Keratinocyte (primary cell): ENCODE measurements around the gene DCAF8. TPM values are rescaled to one million over a fixed set of nuclear protein-coding genes. Genes with fewer than 3 reads are reported as not detected.

Experiments used
- DNase-seq: peaks from one replicate; pipeline ENCODE4 v3.0.0-alpha.2; 2011; ENCODE audit warnings: low read depth, missing footprints, low spot score
- FAIRE-seq: peaks from 2 replicates; lab custom pipeline; 2011; peaks lifted over from hg19 to GRCh38; lab: Jason Lieb, UNC
- H2AFZ ChIP-seq: 2 replicates; pipeline ENCODE4 v1.6.0; 2012; ENCODE audit warnings: low read length, control low read depth, inconsistent platforms; ENCODE audit not compliant: control insufficient read depth
- H3K27ac ChIP-seq: 2 replicates; pipeline ENCODE4 v1.5.1; 2011; ENCODE audit warnings: low read length; ENCODE audit not compliant: control insufficient read depth, insufficient read depth
- H3K27me3 ChIP-seq: 3 replicates; pipeline ENCODE4 v1.6.0; 2011; ENCODE audit warnings: low read length; ENCODE audit not compliant: control insufficient read depth, insufficient read depth; ENCODE audit errors: extremely low read depth
- H3K36me3 ChIP-seq, 2 experiments: 2 replicates in 1 of 2; 3 replicates in 1 of 2; pipeline ENCODE4 v1.5.1; 2011; ENCODE audit warnings: low read length in 2 of 2, mild to moderate bottlenecking in 1 of 2; ENCODE audit not compliant: control insufficient read depth in 2 of 2, insufficient read depth in 2 of 2; ENCODE audit errors: extremely low read depth in 1 of 2
- H3K4me1 ChIP-seq: 3 replicates; pipeline ENCODE4 v1.5.1; 2011; ENCODE audit warnings: low read length; ENCODE audit not compliant: control insufficient read depth, insufficient read depth; ENCODE audit errors: extremely low read depth
- H3K4me2 ChIP-seq: 3 replicates; pipeline ENCODE4 v1.6.0; 2011; ENCODE audit warnings: low read depth, low read length; ENCODE audit not compliant: control insufficient read depth, insufficient read depth; ENCODE audit errors: extremely low read depth
- H3K4me3 ChIP-seq, 3 experiments: fragments of 200-600 bp in 1 of 3; sonication (generic) in 1 of 3; 2 replicates in 2 of 3; 3 replicates in 1 of 3; pipeline ENCODE4 v1.5.1; 2011 to 2016; ENCODE audit warnings: low read length in 3 of 3, mild to moderate bottlenecking in 3 of 3, control low read depth in 2 of 3, inconsistent platforms in 1 of 3, low read depth in 1 of 3, mixed read lengths in 1 of 3, mixed run types in 1 of 3, moderate library complexity in 1 of 3; ENCODE audit not compliant: control insufficient read depth in 2 of 3, insufficient read depth in 2 of 3; ENCODE audit errors: extremely low read depth in 1 of 3
- H3K79me2 ChIP-seq: 2 replicates; pipeline ENCODE4 v1.6.0; 2012; ENCODE audit warnings: low read length; ENCODE audit not compliant: control insufficient read depth, insufficient read depth
- H3K9ac ChIP-seq: 3 replicates; pipeline ENCODE4 v1.6.0; 2011; ENCODE audit warnings: low read length; ENCODE audit not compliant: control insufficient read depth, insufficient read depth; ENCODE audit errors: extremely low read depth
- H3K9me1 ChIP-seq: 3 replicates; pipeline ENCODE4 v1.6.0; 2011; ENCODE audit warnings: low read length; ENCODE audit not compliant: control insufficient read depth, insufficient read depth; ENCODE audit errors: extremely low read depth
- H3K9me3 ChIP-seq: 2 replicates; pipeline ENCODE4 v1.5.1; 2012; ENCODE audit warnings: low read depth, low read length; ENCODE audit not compliant: control insufficient read depth
- H4K20me1 ChIP-seq: 3 replicates; pipeline ENCODE4 v1.6.0; 2011; ENCODE audit warnings: low read length; ENCODE audit not compliant: control insufficient read depth, insufficient read depth; ENCODE audit errors: extremely low read depth
- EZH2 ChIP-seq: IDR thresholded peaks from one replicate; pipeline ENCODE4 v1.6.1; 2012; ENCODE audit warnings: inconsistent platforms, mild to moderate bottlenecking, low read length, moderate library complexity
- dilution Hi-C: fragments of 300-500 bp; cut with MboI; formaldehyde crosslinking; loops from one replicate; pipeline ENCODE4 v1.7.0; 2020; ENCODE audit warnings: low sequenced_read_pairs; ENCODE audit not compliant: extremely low pct_ligation_motif_present
- polyA plus RNA-seq, 5 experiments: library from polyadenylated mRNA; depleted of rRNA in 3 of 5; stranded (reverse) in 3 of 5; stranded (forward) in 1 of 5; unstranded in 1 of 5; fragments of >200 nt; gene quantifications; 1 replicate in 1 of 5; 2 replicates in 3 of 5; 3 replicates in 1 of 5; pipeline versions ENCODE4 v1.2.1 to v1.2.3, GENCODE V29; 2011 to 2012; ENCODE audit warnings: missing spikeins in 2 of 5, low read depth in 1 of 5, low replicate concordance in 1 of 5
- TF ChIP-seq, protein P1 (sequence below), 3 experiments: IDR thresholded peaks in 1 of 3; conservative IDR thresholded peaks in 1 of 3; optimal IDR thresholded peaks in 1 of 3; 2 replicates in 2 of 3; 3 replicates in 1 of 3; pipeline versions ENCODE3 to v1.5.1; 2011; ENCODE audit warnings: low read length in 3 of 3, mild to moderate bottlenecking in 3 of 3, moderate library complexity in 2 of 3, control low read depth in 1 of 3, inconsistent platforms in 1 of 3; ENCODE audit not compliant: insufficient read depth in 2 of 3; ENCODE audit errors: extremely low read depth in 1 of 3

DCAF8 gene
- polyA plus RNA-seq, 1 donor (not counting 4 experiments of a cell fraction or from before 2014, with no cell fraction given), result 81.2 TPM

DNA sequence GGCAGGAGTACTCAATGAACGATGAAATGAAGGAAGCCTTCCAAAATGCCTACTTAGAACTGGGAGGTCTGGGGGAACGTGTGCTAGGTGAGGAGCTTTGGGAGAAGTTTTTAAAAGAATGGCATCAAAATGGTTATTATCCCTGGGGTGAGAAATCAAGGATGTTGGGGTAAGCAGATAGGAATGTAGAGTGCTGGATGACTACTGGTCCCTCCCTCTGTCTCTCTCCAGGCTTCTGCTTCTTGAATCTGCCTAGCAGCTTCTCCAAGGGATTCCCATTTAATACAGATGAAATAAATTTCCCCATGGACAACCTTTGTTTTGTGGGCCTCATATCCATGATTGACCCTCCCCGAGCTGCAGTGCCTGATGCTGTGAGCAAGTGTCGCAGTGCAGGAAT lies 91.0 kb downstream of the DCAF8 start:
- Histone ChIP-seq H3K4me1 (peaks cover 8% of the 10 kb centered on the region), H4K20me1 (no peaks in the 10 kb centered on the region), H3K27me3 (peaks cover 2% of the 10 kb centered on the region), H3K27ac (no peak overlapping the region), H3K9ac (no peak overlapping the region), H3K36me3 (no peaks in the 10 kb centered on the region), H3K79me2 (no peaks in the 10 kb centered on the region), H2AFZ (no peak overlapping the region), H3K9me1 (no peaks in the 10 kb centered on the region), H3K4me2 (no peak overlapping the region), H3K4me3 (no peak overlapping the region), H3K9me3 (no peaks in the 10 kb centered on the region)
- TF ChIP-seq EZH2, result no peak
- TF ChIP-seq, protein P1, sequence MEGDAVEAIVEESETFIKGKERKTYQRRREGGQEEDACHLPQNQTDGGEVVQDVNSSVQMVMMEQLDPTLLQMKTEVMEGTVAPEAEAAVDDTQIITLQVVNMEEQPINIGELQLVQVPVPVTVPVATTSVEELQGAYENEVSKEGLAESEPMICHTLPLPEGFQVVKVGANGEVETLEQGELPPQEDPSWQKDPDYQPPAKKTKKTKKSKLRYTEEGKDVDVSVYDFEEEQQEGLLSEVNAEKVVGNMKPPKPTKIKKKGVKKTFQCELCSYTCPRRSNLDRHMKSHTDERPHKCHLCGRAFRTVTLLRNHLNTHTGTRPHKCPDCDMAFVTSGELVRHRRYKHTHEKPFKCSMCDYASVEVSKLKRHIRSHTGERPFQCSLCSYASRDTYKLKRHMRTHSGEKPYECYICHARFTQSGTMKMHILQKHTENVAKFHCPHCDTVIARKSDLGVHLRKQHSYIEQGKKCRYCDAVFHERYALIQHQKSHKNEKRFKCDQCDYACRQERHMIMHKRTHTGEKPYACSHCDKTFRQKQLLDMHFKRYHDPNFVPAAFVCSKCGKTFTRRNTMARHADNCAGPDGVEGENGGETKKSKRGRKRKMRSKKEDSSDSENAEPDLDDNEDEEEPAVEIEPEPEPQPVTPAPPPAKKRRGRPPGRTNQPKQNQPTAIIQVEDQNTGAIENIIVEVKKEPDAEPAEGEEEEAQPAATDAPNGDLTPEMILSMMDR (optimal IDR thresholded peaks at IDR 0.05 in 1 of 3, IDR thresholded peaks at IDR 0.05 in 1 of 3, conservative IDR thresholded peaks at IDR 0.05 in 1 of 3; ENCODE audit: extremely low read depth in 1 of 3, insufficient read depth in 2 of 3, low read length in 3 of 3), result no peak
- FAIRE-seq (peak; percentile 48), DNase-seq (no peak)
- dilution Hi-C loops, result no loop called here

DNA sequence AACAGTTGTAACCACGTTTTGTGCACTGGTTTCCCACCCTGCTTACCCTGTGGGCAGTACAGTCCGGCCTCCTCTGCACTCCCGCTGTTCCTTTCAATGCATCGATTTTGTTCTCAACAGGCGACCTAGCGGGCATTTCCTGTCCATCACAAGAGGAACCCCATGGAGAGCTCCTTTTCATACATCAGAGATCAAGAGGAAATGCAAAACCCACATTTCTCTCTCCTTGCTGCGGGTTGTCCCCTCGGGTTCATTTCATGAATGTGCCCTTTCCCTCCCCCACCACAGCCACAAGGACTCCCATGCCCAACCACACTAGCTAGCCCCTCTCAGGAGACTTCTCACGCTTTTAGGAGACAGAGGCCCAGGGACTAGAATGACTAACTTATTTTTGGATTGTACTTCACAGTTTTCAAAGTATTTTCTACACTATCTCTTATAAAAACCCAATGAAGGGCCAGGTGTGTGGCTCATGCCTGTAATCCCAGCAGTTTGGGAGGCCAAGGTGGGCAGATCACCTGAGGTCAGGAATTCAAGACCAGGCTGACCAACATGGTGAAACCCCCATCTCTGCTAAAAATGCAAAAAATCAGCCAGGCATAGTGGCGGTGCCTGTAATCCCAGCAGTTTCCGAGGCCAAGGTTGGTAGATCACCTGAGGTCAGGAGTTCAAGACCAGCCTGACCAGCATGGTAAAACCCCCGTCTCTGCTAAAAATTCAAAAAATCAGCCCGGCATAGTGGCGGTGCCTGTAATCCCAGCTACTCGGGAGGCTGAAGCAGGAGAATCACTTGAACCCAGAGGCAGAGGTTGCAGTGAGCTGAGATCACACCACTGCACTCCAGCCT lies 92.6 kb downstream of the DCAF8 start:
- Histone ChIP-seq H3K4me1 (peaks cover 8% of the 10 kb centered on the region), H3K9ac (no peak overlapping the region), H4K20me1 (no peaks in the 10 kb centered on the region), H3K36me3 (no peaks in the 10 kb centered on the region), H3K27me3 (peaks cover 2% of the 10 kb centered on the region), H3K27ac (no peak overlapping the region), H3K79me2 (no peaks in the 10 kb centered on the region), H3K4me2 (no peak overlapping the region), H3K4me3 (no peak overlapping the region), H2AFZ (no peak overlapping the region), H3K9me1 (no peaks in the 10 kb centered on the region), H3K9me3 (no peaks in the 10 kb centered on the region)
- TF ChIP-seq, protein P1 (optimal IDR thresholded peaks at IDR 0.05 in 1 of 3, IDR thresholded peaks at IDR 0.05 in 1 of 3, conservative IDR thresholded peaks at IDR 0.05 in 1 of 3; ENCODE audit: extremely low read depth in 1 of 3, insufficient read depth in 2 of 3, low read length in 3 of 3), result no peak
- TF ChIP-seq EZH2, result no peak
- no peak for DNase-seq
- dilution Hi-C loops, result no loop called here
- FAIRE-seq, result no peak
